ENCODE data around the gene AGBL1.

Gene AGBL1

GRCh38 chr15:86855307-86856291, 775.9 kb downstream of the AGBL1 start:
- no peak overlapping the region for H3K4me3 ChIP-seq (replicated peaks; ENCODE audit: insufficient read depth, low read length)
- H3K27ac ChIP-seq (replicated peaks) = no peak overlapping the region
- no peak for DNase-seq (ENCODE audit: low read depth in 1 of 2, low spot score in 1 of 2)
- H3K27me3 ChIP-seq (ENCODE audit: insufficient read depth, poor library complexity, severe bottlenecking) = no peaks in the 10 kb centered on the region
- TF ChIP-seq SPI1 (IDR thresholded peaks at IDR 0.05; ENCODE audit: borderline replicate concordance, low read depth) (no peak), CTCF (IDR thresholded peaks at IDR 0.05; ENCODE audit: insufficient read depth, low read length) (no peak), POLR2AphosphoS5 (IDR thresholded peaks at IDR 0.05; ENCODE audit: low read depth) (no peak), GABPA (IDR thresholded peaks at IDR 0.05; ENCODE audit: low read depth) (no peak), REST (IDR thresholded peaks at IDR 0.05; ENCODE audit: insufficient replicate concordance, low read depth) (no peak)

- Histone ChIP-seq H3K4me3 (replicated peaks; ENCODE audit: insufficient read depth, low read length) (no peak overlapping the region), H3K27me3 (ENCODE audit: insufficient read depth, poor library complexity, severe bottlenecking) (no peaks in the 10 kb centered on the region), H3K27ac (replicated peaks) (no peak overlapping the region)
- no peak for TF ChIP-seq REST (IDR thresholded peaks at IDR 0.05; ENCODE audit: insufficient replicate concordance, low read depth)
- TF ChIP-seq POLR2AphosphoS5 (IDR thresholded peaks at IDR 0.05; ENCODE audit: low read depth) = no peak
- TF ChIP-seq SPI1 (IDR thresholded peaks at IDR 0.05; ENCODE audit: borderline replicate concordance, low read depth) = no peak
- TF ChIP-seq CTCF (IDR thresholded peaks at IDR 0.05; ENCODE audit: insufficient read depth, low read length) = no peak
- TF ChIP-seq GABPA (IDR thresholded peaks at IDR 0.05; ENCODE audit: low read depth) = no peak
- no peak for DNase-seq (ENCODE audit: low read depth in 1 of 2, low spot score in 1 of 2)
These were observed 778.0 kb downstream of the AGBL1 start for GRCh38 chr15:86857701-86858100.

- DNase-seq (ENCODE audit: low read depth in 1 of 2, low spot score in 1 of 2) = no peak
- Histone ChIP-seq H3K27ac (replicated peaks) (no peak overlapping the region), H3K4me3 (replicated peaks; ENCODE audit: insufficient read depth, low read length) (no peak overlapping the region), H3K27me3 (ENCODE audit: insufficient read depth, poor library complexity, severe bottlenecking) (no peaks in the 10 kb centered on the region)
- TF ChIP-seq REST (IDR thresholded peaks at IDR 0.05; ENCODE audit: insufficient replicate concordance, low read depth) (no peak), SPI1 (IDR thresholded peaks at IDR 0.05; ENCODE audit: borderline replicate concordance, low read depth) (no peak), CTCF (IDR thresholded peaks at IDR 0.05; ENCODE audit: insufficient read depth, low read length) (no peak), GABPA (IDR thresholded peaks at IDR 0.05; ENCODE audit: low read depth) (no peak), POLR2AphosphoS5 (IDR thresholded peaks at IDR 0.05; ENCODE audit: low read depth) (no peak)
These were observed 783.7 kb downstream of the AGBL1 start for GRCh38 chr15:86863226-86863915.

All from HL-60 (cell line).